Measurements from ENCODE around the gene ANKH.

ANKH gene

DNA sequence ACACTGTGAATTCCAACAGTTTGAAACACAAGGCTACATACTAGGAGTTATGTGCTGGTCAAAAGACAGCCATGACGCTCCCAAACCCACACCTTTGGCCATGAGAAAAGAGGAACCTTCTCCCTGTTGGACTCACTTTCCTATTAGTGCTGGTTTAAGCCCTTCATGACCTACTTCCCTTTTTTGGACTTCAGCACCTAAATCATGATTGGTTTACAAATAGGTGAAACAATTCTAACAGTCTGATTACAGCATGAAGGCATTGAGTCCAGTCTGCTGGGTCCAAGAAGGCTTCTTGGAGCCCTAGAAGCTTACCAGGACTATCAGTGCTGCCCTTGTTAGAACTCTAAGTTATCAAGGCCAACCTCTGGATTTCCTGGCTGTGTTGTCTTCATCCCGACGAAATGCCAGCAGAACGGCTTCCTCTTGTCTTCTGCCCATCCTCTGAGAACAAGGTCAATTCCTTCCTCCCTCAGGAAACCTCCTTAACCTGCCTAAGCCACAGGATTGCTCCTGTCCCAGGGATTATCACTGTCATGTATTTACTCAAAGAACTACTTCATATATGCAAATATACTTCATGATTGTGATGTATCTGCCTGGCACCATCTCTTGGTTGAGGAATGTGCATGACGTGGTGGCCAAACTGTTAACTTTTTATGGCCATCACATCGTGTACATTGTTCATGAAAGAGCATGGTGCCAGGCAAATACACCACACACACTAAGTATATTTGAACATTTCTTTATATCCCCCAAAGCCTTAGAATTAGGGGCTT lies 83.6 kb downstream of the ANKH start:
- no peak for DNase-seq

DNA sequence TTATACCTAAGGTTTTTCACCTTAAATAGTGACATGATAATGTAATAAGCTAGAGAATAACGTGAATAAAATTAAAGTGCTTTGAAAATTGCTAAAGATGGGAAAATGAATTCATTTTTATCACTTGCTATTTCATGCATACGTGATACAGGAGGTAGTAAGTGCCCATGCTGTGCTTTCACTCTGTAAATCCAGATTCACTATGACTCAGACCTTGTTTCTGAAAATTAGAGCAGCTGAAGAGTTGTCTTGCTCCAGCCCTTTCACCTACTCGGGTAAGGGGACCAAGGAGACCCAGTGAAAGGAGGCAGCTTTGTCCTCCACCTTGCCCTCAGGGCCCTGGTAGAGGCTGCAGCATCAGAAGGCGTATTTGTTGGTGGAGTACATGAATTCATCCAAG lies 87.9 kb downstream of the ANKH start:
- no peak for DNase-seq

DNA sequence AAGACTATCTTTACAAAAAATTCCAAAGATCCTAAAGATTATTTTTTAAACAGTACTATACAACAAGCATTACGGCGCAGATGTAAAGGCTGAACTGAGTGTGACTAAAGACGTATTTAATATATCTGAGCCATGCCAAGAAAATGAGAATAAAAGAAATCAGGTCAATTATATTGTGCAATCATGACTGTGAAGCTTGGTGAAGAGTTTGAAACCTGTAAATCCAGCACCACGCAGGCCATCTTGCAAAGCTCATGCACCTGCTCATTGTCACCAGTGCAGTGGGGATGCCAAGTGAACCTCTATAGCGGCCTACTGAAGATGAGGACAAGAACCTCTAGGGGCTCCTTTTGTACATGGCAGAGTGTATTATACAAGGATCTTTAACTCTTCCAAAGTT lies 89.0 kb downstream of the ANKH start:
- no peak for DNase-seq

DNA sequence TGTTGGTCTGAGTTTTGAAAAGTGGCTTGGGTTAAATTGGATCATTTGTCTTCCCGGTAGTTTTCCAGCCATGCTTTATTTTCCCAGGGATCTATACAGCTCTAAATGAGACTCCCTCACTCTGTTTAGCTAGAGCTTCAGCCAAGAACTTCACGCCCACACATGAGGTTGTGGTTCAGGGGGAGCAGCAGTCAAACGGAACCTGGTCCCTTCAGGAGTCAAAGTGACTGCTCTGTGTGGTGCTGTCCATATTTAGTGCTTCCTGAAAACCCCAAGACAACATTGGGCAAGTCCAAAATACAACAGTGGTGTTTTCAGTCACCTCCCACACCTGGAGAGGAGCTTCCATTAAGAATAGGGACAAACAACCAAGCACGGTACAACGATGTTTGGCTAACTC lies 90.5 kb downstream of the ANKH start:
- DNase-seq = no peak

DNA sequence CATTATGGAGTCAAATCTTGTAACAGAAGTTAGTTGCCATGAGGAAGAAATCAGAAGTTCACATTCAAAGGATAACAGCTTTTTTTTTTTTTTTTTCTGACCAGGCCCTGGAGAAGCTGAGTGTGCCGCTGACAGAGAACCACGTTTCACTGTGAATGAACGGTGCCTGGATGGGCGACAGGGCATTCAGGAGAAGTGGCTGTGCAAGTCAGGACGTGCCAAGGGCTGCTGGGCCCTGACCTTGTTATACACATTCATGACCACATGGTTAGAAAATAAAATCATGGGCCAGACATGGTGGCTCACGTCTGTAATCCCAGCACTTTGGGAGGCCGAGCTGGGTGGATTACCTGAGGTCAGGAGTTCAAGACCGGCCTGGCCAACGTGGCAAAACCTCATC lies 91.6 kb downstream of the ANKH start:
- no peak for DNase-seq

DNA sequence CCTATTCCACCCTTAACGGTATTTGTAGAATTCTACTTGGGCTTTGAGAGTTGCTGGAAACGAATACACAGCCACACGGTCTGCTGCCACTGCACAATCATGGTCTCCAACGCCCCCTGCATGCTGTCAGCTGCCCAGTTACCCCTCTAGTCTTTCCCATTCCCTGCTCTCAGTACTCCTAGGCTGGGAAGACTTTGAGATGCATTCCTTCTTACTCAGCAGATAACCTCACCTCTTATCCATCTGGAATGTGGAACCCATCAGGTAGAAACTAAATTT lies 92.8 kb downstream of the ANKH start:
- no peak for DNase-seq

DNA sequence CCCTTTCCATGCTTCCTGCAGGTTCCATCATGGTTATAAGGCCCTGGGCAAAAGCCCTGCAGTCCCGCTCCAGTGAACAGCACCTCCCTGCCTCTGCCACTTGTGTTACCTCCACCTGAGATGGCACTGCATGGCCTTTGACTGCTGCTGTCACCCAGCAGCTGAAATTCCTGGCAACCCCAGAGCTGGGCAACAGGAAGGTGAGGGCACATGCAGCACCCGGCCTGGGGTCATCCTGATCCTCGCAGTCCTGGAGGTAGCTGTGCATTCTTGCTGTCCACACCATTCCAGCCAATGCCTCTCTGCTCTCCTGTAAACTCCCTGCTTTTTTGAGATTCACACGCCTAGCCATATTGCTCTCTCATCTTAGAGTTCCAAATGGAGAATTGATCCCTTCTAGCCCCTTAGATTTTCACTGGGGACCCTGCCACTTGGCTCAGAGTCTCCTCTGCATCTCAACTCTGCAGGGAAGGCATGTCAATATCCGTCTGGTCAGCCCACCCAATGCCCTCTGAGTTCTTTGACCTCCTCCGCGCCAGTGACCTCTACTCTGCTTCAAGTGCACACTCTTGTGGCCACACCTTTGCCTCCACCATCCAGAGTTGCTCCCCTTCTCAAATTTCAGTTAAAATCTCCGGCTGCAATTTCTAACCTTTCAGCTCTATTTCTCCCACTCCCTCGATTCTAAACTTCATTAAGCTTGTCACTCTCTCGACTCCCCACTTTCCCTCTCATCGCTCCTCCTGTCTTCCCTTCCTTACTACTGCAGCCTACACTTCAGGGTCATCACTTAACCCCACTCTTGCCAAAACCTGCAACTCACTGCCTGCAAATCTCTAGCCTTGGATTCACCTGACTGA lies 93.4 kb downstream of the ANKH start:
- DNase-seq = no peak

DNA sequence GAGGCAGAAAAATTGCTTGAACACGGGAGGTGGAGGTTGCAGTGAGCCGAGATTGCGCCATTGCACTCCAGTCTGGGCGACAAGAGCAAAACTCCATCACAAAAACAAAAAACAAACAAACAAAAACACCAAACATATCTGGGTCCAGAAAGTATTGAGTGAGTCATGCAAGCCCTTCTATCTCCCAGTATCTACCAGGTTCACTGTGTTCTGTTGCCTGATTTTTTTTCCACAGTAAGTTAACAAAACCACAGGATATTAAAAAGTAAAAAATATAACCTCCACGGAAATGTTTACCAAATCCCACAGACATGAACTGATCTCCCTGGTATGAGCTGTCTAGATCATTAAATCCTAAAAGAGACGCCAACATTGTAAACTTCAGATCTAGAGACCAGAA lies 94.4 kb downstream of the ANKH start:
- no peak for DNase-seq

DNA sequence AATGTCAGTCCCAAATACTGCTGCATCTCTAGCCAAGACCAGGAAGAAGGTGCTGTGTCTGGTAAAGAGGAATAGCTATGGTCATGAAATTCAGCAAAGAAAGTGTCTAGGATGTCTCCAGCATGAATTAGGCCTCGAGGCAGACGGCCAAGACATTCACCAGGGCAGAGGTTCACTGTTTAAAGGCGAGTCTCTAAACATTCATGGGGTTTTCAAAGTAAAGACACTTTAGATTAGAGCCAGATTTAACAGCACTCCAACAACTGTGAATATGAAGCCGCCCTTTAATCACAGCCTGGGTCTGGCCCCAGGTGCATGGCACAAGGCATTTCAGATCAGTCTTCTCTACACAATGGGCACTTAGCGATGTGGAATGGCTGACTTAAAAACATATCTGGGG lies 95.0 kb downstream of the ANKH start:
- DNase-seq = no peak

DNA sequence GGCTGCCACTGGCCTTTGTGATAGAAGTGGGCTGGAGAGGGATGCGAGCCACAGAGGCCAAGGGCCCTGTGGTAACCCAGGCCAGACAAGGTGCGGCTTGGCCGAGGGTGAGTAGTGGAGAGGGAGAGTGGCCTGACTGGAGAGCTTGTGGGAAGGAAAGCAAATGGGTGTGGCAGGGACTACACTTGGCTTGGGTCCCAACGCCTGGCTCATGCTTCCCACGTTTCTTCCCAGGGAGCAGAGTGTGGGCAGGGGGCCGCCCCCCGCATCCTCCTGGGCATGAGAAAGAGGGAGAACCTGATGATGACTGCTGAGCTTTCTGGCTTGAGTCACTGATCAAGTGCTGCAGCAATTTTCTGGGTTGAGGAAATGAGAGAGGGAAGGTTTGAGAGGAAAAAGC lies 95.7 kb downstream of the ANKH start:
- no peak for DNase-seq

DNA sequence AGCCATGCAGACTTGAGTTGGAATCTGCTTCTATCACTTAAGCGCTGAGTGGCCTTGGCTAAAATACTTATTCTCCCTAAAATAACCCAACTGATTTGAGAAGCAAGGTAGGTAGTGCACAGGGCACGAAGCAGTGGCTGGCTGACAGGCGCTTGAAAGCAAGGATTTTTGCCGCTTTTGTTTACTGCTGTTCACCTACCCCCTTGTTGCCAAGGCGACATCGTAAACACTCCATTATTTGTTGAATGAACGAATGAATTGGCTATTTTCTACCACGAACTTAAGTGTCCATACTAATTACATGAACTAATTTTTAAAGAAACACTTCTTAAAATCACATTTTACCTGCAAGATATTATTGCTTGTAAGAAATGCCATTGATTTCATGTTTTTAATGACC lies 98.0 kb downstream of the ANKH start:
- DNase-seq = no peak

DNA sequence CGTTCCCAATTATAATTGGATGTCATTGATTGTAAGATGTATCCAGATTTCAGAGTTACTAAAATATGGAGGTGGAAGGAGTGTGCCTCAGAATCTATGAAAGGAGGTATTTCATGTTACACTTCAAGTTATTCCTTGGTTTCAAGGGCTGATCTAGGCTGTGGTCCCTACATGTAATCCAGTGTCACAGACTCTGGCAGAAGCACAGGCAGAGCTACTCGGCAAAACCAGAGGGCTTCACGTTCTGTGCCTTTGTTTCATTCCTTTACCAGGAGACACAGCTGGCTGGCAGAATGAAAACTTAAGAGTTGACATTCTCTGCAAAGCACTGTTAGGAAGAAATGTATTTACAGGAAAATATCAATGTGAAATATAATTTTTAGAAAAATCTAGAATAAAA lies 99.6 kb downstream of the ANKH start:
- no peak for DNase-seq

DNA sequence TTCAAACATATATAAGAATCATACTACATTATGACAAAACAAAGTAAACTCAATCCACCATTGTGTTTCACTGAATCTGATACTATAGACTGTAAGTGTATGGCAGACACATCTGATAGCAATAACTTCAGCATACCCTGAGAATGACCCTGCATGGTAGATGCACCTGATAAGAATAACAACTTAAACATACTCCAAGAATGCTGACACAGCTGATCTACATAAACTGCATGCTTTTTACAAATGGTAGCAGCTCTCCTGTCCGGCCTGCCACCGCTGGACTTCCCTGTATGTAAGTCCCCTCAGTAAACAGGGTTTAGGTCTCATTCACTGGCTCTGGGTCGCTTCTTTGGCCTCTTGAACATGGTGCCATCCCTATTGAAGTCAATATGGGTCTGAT lies 100.4 kb downstream of the ANKH start:
- DNase-seq = no peak

DNA sequence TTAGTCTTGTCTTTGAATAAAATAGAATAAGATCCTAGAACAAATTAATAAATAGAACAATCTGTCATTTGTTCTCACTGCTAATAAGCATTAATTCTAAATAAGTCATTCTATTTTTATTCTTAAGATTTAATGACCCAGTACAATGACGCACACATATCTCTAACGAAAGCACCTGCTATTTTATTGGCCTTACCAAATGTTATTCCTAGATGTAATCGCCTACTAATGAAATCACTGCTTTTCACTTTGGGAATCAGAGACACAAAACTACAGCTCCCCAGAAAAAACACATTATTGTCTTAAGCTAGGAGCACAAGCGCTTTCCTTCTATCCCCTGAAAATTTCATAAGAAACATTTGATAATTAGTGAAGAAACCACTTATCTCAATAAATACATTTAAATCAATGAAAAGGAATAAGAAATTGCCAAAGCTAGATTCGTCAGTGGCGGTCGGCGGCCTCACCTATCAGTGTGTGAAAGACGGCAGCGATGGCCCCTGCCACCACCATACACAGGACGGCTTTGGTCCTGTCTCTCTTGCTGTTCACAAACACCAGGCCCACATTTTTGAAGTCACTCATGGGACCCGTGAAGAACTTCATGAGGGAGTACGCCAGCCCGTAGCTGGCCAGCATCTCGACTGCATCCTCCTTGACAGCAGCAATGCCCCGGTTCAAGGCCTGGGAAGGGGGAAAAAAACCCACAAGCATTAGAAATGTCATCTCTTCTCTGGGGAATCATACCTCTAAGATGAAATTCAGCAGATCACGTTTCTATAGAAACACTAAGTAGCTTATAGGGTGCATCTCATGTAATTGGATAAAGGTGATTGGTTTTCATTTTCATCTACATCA lies 102.8 kb downstream of the ANKH start:
- DNase-seq = no peak

DNA sequence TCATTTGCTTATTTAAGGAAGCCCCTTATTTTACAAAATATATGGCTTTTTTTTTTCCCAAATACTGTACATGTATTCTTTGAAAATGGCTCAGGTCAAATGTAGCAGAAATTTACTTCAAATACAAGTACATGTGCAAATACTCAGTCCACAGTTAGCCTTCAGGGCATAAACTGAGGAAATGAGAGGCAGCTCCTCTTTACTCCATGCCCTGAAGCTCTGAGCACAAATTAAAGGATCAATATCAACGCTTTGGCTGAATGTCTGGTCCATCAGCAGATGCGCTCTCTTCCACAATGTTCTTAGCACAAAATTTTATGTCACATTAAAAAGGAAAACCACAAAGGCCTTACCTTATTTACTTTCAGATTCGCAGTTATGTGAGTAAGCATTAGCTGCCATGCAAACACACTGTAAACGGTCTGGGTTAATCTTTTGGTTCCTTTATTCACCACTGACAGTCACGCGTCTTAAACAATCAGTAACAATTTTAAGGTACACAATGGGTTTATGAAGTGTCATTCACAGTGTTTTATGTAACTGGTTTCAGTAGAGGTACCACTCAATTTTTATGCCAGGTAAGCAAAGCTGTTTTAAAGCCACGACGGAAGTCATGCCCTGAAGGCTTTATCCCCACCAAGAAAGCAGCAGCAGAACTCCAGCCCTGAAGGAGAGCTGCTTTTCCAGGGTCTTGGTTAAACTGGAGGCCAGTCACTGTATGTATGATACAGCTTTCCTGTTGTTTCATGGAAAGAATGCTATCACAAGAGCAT lies 103.7 kb downstream of the ANKH start:
- no peak for DNase-seq

DNA sequence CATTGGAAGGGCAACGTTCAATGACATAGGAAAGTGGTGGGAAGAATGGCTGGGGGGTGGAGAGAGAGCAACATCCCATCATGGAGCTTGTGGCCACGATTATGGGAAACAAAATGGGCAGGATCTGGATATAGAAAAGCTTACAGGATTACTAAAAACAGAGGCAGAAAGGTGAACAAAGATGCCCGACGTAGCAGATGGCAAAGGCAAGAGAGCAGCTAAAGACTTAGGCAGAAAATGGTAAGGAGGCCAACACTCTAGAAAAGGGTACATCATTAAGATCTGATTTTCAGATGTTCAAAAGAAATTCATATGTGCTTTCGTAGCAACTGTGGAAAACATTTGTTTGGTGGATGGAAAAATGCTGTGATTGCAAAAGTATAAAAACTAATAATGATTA lies 104.5 kb downstream of the ANKH start:
- no peak for DNase-seq

DNA sequence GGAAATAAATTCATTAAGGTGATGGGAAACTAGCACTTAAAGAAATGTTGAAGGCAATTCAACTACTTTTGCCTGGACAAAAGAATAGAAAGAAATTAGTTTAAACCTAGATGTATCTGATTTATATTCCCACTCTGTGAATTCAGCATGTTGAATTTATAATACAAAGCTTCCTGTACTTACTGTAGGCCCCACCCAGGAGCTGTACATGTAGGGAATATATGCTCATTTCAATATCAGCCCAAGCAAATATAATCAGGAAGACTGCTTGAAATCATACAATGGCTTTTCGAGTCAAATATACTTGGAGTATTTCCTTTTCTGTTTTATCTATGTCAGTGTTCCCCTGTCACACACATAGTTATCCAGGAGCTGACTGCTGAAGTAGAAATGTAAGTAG lies 105.0 kb downstream of the ANKH start:
- DNase-seq = no peak

DNA sequence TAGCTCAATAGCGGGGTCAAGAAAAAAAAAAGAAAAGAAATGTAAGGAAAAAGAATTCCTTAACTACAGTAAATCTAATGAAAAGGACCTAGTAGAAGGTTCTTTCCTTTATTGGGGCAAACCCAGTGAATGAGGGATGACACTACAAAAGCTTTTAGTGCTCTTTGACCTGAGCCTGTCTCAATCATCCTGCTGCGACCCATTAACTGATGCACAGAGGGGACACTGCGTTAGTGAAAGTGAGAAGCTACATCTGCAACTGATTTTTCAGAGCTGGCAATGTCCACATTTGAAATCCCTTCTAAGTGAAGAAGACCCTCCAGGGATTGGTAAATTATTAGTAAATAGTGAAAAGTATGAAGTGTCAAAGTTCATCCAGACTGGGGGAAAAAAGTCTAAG lies 106.0 kb downstream of the ANKH start:
- DNase-seq = no peak

DNA sequence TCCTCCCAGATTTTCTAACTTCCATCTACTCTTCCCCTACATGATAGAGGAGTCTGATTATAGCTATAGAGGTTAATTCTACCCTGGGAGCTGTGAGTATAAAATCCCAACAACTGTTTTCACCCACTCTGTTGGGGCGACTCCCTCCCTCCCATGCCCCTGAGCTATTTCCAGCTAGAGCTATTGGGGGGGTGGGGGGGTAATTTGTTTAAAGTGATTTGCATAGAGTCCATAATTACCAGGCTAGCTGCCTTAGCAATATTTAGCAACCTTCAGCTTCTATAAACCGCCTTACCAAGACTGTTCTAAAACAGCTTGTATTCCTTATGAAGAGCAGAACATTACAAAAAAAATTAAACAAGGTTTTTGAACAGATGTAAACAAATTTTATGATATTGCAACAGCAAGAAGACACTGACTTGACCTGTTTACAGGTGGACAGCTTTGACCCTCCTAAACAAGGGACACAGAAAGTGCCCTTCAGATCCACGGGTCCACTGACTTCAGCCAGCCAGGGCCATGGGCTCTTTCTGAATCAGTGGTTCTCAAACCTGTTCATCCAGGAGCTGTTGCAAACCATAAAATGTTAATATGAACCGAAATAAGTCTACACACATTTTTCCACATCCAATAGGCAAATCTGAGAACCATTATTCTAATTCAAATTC lies 108.9 kb downstream of the ANKH start:
- DNase-seq = no peak

DNA sequence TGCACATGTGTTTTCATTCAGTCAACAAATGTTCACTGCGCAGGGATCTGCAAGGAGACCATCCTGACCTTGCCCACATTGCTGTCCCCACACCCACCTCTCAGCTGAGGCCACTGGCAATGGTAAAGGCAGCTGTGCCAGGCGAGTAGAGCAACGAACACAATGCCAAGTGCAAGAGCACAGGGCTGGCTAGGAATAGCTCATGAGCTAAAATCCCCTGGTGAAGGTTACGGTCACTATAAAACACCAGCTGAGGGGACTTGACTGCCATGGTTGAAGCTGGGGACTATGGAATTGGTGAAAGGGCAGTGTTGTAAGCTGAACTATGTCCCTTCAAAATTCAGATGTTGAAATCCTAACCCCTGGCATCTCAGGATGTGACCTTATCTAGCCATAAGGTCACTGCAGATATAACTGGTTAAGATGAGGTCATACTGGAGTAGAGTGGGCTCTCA lies 111.0 kb downstream of the ANKH start:
- DNase-seq = no peak

DNA sequence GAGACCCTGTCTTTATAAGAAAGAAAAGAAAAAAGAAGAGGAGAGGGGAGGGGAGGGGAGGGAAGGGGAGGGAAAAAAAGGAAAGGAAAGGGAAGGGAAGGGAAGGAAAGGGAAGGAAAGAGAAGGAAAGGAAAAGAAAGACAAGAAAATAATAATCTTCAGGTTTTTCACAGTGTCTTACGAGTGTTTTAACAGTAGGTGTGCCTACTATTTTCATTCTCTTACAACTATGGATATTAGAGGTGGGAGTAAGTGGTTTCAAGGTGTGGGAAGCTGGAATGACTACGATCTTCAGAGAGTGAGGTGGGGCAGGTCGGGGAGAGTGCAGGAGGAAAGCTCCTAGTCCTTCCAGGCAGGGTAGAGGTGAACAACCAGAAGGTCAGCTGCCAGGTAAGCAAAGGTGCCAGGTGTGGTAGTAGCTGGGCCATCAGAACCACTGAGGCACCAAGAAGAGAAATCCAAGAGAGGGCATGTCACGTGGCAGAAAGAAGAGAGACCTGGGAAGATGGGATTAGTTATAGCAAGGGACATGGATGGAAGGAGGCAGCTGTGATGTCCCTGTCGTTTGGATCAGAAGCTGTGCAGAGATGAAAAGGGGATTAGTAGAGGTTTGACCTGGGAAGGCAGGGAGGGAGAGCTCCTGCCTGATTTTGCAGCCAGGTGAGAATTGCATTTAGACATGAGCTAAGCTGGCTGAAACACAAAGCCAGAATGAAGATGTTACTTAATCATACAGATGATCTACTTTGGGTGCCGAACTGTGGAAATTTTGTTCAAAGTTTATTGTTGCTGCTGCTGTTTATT lies 111.6 kb downstream of the ANKH start:
- DNase-seq = no peak
